Kidney epithelial cell (primary cell): ENCODE results near the gene ATG9A. TPM values are rescaled to one million over a fixed set of nuclear protein-coding genes. Genes with fewer than 3 reads are reported as not detected.

ENCODE experiments used
- DNase-seq: peaks from one replicate; pipeline ENCODE4 v3.0.0-alpha.2; 2010; ENCODE audit warnings: low read depth
- H3K27me3 ChIP-seq: 2 replicates; pipeline ENCODE4 v1.6.0; 2011; ENCODE audit warnings: low read length; ENCODE audit not compliant: control insufficient read depth, insufficient read depth
- H3K36me3 ChIP-seq: 2 replicates; pipeline ENCODE4 v1.5.1; 2011; ENCODE audit warnings: low read length; ENCODE audit not compliant: control insufficient read depth, insufficient read depth
- H3K4me3 ChIP-seq: 2 replicates; pipeline ENCODE4 v1.5.1; 2011; ENCODE audit warnings: low read depth, mild to moderate bottlenecking, control low read depth, low read length
- total RNA-seq: library from RNA; depleted of rRNA; stranded (reverse); fragments of >200 nt; gene quantifications from 2 replicates; pipeline ENCODE4 v1.2.3, GENCODE V29; 2015
- TF ChIP-seq, protein P1 (sequence below): IDR thresholded peaks from 2 replicates; pipeline ENCODE4 v1.5.1; 2011; ENCODE audit warnings: mild to moderate bottlenecking, moderate library complexity, low read length, control low read depth, inconsistent platforms; ENCODE audit not compliant: insufficient read depth, poor library complexity, severe bottlenecking

The ATG9A gene
- total RNA-seq, 1 donor from 2014 or later: 46.1 TPM

DNA sequence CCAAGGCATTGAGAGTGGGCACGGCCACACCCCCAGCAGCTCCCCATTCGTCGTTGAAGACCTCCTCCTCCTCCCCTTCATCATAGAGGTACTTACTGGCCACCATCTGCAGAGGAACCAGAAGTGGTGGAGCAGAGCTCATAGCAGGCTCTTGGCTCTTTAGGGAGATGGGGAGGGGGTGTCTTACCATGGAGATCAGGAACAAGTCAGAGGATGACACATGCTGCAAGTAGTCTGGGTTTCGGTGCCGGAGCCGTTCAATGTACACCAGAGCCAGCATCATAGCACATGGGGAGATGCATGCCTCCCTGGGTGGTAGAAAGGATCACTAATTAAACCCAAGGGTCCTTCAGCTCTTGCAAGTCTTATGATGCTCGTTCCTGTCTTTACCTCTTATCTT, 54.6 kb downstream of the ATG9A start:
- no peak overlapping the region for H3K4me3 ChIP-seq
- TF ChIP-seq, protein P1, sequence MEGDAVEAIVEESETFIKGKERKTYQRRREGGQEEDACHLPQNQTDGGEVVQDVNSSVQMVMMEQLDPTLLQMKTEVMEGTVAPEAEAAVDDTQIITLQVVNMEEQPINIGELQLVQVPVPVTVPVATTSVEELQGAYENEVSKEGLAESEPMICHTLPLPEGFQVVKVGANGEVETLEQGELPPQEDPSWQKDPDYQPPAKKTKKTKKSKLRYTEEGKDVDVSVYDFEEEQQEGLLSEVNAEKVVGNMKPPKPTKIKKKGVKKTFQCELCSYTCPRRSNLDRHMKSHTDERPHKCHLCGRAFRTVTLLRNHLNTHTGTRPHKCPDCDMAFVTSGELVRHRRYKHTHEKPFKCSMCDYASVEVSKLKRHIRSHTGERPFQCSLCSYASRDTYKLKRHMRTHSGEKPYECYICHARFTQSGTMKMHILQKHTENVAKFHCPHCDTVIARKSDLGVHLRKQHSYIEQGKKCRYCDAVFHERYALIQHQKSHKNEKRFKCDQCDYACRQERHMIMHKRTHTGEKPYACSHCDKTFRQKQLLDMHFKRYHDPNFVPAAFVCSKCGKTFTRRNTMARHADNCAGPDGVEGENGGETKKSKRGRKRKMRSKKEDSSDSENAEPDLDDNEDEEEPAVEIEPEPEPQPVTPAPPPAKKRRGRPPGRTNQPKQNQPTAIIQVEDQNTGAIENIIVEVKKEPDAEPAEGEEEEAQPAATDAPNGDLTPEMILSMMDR: no peak
- H3K36me3 ChIP-seq: no peaks in the 10 kb centered on the region
- no peak for DNase-seq
- H3K27me3 ChIP-seq: no peaks in the 10 kb centered on the region

DNA sequence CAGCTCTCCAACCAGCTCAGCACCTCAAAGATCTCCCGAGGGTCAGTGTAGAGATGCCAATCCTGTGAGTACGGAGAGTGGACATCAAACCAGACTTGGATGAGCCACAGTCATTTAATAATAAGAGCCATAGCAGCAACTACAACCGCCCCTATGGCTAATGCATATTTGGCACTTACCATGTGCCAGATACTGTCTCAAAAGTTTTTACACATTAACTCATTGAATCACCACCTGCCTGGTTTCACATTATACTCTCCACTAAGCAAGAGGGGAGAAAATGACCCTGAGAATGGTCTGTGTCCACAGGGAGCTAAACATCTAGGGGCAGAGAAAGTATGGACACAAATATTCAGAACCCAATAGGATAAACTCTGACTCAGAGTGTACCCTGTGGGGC, 55.3 kb downstream of the ATG9A start:
- H3K36me3 ChIP-seq: no peaks in the 10 kb centered on the region

DNA sequence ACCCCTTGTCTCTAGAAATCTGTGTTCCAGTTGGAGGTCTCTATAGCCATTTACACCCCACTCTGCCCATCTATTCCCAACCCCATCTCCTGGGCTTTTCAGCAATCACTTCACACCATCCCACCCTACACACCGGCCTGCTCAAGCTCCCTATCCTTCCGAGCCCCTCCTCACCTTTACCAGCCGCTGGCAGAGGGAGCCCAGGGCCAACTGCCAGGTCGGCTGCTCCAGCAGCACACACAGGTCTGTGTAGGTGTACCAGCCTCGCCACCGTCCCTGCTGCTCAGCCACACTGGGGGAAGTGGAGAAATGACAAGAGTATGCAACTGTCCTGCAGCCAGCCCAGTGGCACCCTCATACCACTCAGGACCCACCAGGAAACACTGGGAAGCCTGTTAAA, 56.3 kb downstream of the ATG9A start:
- Histone ChIP-seq H3K36me3 (no peaks in the 10 kb centered on the region), H3K4me3 (no peak overlapping the region), H3K27me3 (no peaks in the 10 kb centered on the region)
- TF ChIP-seq, protein P1: no peak
- no peak for DNase-seq

More for the DNA sequence above, 55.3 kb downstream of the ATG9A start:
- TF ChIP-seq, protein P1: no peak
- Histone ChIP-seq H3K27me3 (no peaks in the 10 kb centered on the region), H3K4me3 (no peak overlapping the region)
- DNase-seq: no peak

DNA sequence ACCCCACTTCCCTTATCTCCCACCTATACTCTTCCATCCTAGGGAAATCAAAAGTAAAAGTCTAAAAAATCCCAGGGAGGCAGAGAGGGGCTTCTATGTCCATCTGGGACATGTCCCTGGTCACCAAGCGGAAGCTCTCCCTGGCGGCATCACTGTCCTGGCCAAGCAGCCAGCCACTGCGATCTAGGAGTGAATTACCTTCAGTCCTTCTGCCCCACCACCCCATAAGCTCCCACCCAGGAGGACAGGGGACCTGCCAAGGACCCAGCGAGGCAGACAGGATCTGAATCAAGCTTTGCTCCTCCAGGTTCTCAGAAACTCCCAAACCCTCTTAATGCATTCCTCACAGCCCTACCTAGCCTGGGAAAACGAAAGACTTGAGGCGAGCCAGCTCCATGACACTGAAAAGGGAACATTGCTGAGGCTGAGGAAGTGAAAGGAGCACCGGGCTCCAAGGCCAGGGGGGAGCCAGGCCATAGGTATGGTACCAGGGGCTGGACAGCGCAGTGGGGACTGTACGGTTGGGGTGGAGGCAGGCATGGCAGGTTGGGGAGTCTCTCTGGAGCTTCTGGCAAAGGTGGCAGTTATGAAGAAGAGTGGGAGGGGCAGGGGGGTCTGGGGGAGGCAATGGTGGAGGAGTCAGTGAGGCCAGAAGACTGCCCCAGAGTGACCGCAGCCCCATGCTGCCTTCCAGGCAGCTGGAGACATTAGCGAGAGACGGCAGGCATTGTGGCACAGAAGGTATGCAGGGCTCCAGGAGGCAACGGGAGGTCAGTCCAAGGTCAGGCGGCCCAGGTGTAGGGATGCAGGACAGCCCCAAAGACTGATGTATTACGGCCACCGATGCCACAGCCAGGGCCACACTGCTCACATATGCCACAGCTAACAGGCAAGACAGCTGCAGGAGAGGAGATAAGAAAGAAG, 56.9 kb downstream of the ATG9A start:
- TF ChIP-seq, protein P1: no peak
- no peak for DNase-seq
- Histone ChIP-seq H3K36me3 (no peaks in the 10 kb centered on the region), H3K27me3 (no peaks in the 10 kb centered on the region), H3K4me3 (no peak overlapping the region)

DNA sequence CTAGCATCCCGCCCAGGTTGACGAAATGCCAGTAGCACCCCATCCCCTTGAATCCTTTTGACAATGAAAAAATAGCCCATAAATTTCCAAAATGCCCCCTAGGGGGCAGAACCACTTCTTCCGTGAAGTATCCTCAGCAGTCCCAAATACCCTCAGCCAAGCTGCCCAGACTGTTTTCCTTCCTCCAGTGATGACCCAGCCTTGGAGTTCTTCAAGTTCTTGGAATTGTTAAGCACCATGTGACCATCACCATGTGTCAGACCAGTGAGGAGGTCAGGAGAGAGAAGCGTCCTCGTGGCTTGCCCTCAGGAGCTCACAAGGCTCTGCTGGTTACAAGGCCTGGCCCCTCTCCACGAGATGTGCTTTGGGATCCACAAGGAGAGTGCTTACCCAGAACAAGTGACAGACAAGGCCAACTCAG, 58.2 kb downstream of the ATG9A start:
- Histone ChIP-seq H3K36me3 (no peaks in the 10 kb centered on the region), H3K27me3 (no peaks in the 10 kb centered on the region), H3K4me3 (no peak overlapping the region)
- TF ChIP-seq, protein P1: peak; percentile 72
- peak; percentile 55 for DNase-seq
